NT2/D1 (cell line): Measurements from ENCODE around the gene FOCAD.

ENCODE experiments used
- SUZ12 ChIP-seq: IDR thresholded peaks from 2 replicates; pipeline ENCODE4 v1.6.1; 2011; ENCODE audit not compliant: insufficient read length, insufficient read depth; ENCODE audit errors: extremely low read depth
- YY1 ChIP-seq: IDR thresholded peaks from 2 replicates; pipeline ENCODE4 v1.6.1; 2011; ENCODE audit not compliant: insufficient read length, insufficient read depth
- ZNF274 ChIP-seq: IDR thresholded peaks from 2 replicates; pipeline ENCODE4 v1.6.1; 2011; ENCODE audit warnings: mild to moderate bottlenecking, low read depth, low read length

DNA sequence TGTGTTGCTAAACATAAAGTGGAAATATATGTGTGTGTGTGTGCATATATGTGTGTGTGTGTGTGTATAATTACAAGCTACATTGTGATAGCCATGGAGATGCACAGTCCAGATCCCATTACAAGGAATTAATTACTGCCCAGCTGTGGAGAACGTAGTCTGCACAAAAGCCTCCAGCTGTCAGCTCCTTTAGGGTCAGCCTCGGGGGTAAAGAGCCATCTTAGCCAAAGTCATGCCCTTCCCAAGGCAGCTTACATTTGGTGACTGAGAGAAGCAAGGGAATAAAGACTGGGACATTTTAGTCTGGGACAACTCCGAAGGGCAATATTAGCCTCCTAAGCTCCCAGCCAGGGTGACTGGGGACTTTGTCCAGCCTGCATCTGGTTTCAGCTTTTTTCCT lies 21.9 kb upstream of the FOCAD start:
- TF ChIP-seq ZNF274 (peak; percentile 27; the same call in 1 of the 2 replicates), YY1 (no peak), SUZ12 (no peak)
